A549 (cell line): ENCODE measurements around the gene HAO1. TPM values are rescaled to one million over a fixed set of nuclear protein-coding genes. Genes with fewer than 3 reads are reported as not detected.

Experiments used
- ATAC-seq, 2 experiments: fragments of 200-7000 bp in 1 of 2; fragments of >200 bp in 1 of 2; cut with Nextera tagmentation in 1 of 2; cut with Tn5 transposase in 1 of 2; 3 replicates each; pipeline versions ENCODE4 v1.8.0 to v1.9.1; 2018 to 2020; ENCODE audit warnings: mild to moderate bottlenecking in 1 of 2, moderate library complexity in 1 of 2
- CTCF ChIA-PET: fragments of 300-600 bp; sonication (Branson Sonifier 250); formaldehyde crosslinking; extraction: SDS; loops from one replicate; lab custom pipeline; 2021; ENCODE audit warnings: antibody characterized with exemption, inconsistent platforms; lab: Yijun Ruan, JAX
- POLR2A ChIA-PET: fragments of 350-600 bp; formaldehyde crosslinking; extraction: SDS; loops from one replicate; lab custom pipeline; 2021; ENCODE audit warnings: antibody characterized with exemption, inconsistent platforms; lab: Yijun Ruan, JAX
- DNase-seq, 2 experiments: peaks; one replicate each; pipeline versions ENCODE4 v3.0.0 to v3.0.0-alpha.2; 2011 to 2016; ENCODE audit warnings: low read depth in 1 of 2, low spot score in 1 of 2
- FAIRE-seq: peaks from 2 replicates; lab custom pipeline; 2011; peaks lifted over from hg19 to GRCh38; lab: Jason Lieb, UNC
- H3K27ac ChIP-seq, 2 experiments: fragments of >200 bp; sonication (Bioruptor Twin); formaldehyde crosslinking; 3 replicates each; pipeline ENCODE4 v1.5.1; 2016 to 2017
- H3K4me1 ChIP-seq: fragments of >200 bp; sonication (Bioruptor Twin); formaldehyde crosslinking; 3 replicates; pipeline ENCODE4 v1.6.1; 2016
- H3K4me2 ChIP-seq: fragments of >200 bp; sonication (Bioruptor Twin); formaldehyde crosslinking; 3 replicates; pipeline ENCODE4 v1.6.1; 2016
- H3K4me3 ChIP-seq: fragments of >200 bp; sonication (Bioruptor Twin); formaldehyde crosslinking; 3 replicates; pipeline ENCODE4 v1.5.1; 2016
- H3K9me3 ChIP-seq: fragments of >200 bp; sonication (Bioruptor Twin); formaldehyde crosslinking; 3 replicates; pipeline ENCODE4 v1.6.1; 2016
- EHF ChIP-seq: fragments of 250-450 bp; sonication (Bioruptor Pico); IDR thresholded peaks from 2 replicates; pipeline ENCODE4 v1.5.0; 2020; ENCODE audit warnings: mild to moderate bottlenecking
- EHMT2 ChIP-seq: fragments of 200-600 bp; sonication (generic); IDR thresholded peaks from 2 replicates; pipeline ENCODE4 v1.6.1; 2016; ENCODE audit warnings: antibody characterized with exemption, low read depth, mild to moderate bottlenecking, moderate library complexity
- FOSB ChIP-seq: fragments of 250-450 bp; sonication (Bioruptor Pico); IDR thresholded peaks from 2 replicates; pipeline ENCODE4 v1.5.0; 2020; ENCODE audit warnings: mild to moderate bottlenecking, moderate library complexity
- FOSL2 ChIP-seq, 2 experiments: fragments of 450-650 bp in 1 of 2; fragments of >200 bp in 1 of 2; sonication (Bioruptor Twin) in 1 of 2; formaldehyde crosslinking; IDR thresholded peaks; 2 replicates each; pipeline versions ENCODE4 v1.5.0 to v1.6.1; 2016 to 2020; ENCODE audit warnings: mild to moderate bottlenecking in 1 of 2, moderate library complexity in 1 of 2
- FOXS1 ChIP-seq: fragments of 250-450 bp; sonication (Bioruptor Pico); IDR thresholded peaks from 2 replicates; pipeline ENCODE4 v1.5.0; 2020; ENCODE audit warnings: mild to moderate bottlenecking, moderate library complexity
- GATA3 ChIP-seq: IDR thresholded peaks from 2 replicates; pipeline ENCODE4 v1.6.1; 2012; ENCODE audit warnings: borderline replicate concordance
- HDAC2 ChIP-seq: fragments of 200-600 bp; sonication (generic); IDR thresholded peaks from 2 replicates; pipeline ENCODE4 v1.6.1; 2016
- HOXA7 ChIP-seq: fragments of 250-450 bp; sonication (Bioruptor Pico); IDR thresholded peaks from 2 replicates; pipeline ENCODE4 v1.5.0; 2020; ENCODE audit warnings: mild to moderate bottlenecking, moderate library complexity
- JUNB ChIP-seq: fragments of >200 bp; sonication (Bioruptor Twin); formaldehyde crosslinking; IDR thresholded peaks from 2 replicates; pipeline ENCODE4 v1.6.1; 2016
- KDM1A ChIP-seq: fragments of 200-600 bp; sonication (generic); IDR thresholded peaks from 2 replicates; pipeline ENCODE4 v1.6.1; 2016; ENCODE audit warnings: low read depth, mild to moderate bottlenecking
- KDM5A ChIP-seq: fragments of 200-600 bp; sonication (generic); IDR thresholded peaks from 2 replicates; pipeline ENCODE4 v1.6.1; 2016; ENCODE audit warnings: antibody characterized with exemption, mild to moderate bottlenecking
- MAFK ChIP-seq: fragments of 450-650 bp; IDR thresholded peaks from 2 replicates; pipeline ENCODE4 v1.6.1; 2014; ENCODE audit not compliant: partially characterized antibody
- NFE2L2 ChIP-seq: fragments of 150-350 bp; conservative IDR thresholded peaks from 2 replicates; pipeline ENCODE4 v1.6.1; 2014; ENCODE audit warnings: low read length
- RARB ChIP-seq: fragments of 250-450 bp; sonication (Bioruptor Pico); IDR thresholded peaks from 2 replicates; pipeline ENCODE4 v1.8.0; 2021; ENCODE audit warnings: mild to moderate bottlenecking, moderate library complexity
- RFX5 ChIP-seq: fragments of 450-650 bp; IDR thresholded peaks from 2 replicates; pipeline ENCODE4 v1.7.1; 2014; ENCODE audit warnings: antibody characterized with exemption, mild to moderate bottlenecking, moderate library complexity
- ZSCAN20 ChIP-seq: fragments of 250-450 bp; sonication (Bioruptor Pico); IDR thresholded peaks from 2 replicates; pipeline ENCODE4 v1.8.0; 2022; ENCODE audit warnings: mild to moderate bottlenecking, moderate library complexity
- WGBS: methylation state at CpG from one replicate; pipeline ENCODE4 v1.1.6; 2017; ENCODE audit errors: missing lambda C conversion rate; 5-methylcytosine and 5-hydroxymethylcytosine counted together
- polyA plus RNA-seq, 4 experiments: library from polyadenylated mRNA; depleted of rRNA in 3 of 4; stranded (reverse); fragments of >200 nt; fragmentation: RNase III in 1 of 4; extraction: RNeasy Plus Mini Kit Qiagen cat#74134 plus additional on column Dnase treatment in 1 of 4; gene quantifications; 2 replicates in 3 of 4; 3 replicates in 1 of 4; pipeline ENCODE4 v1.2.3, GENCODE V29; 2011 to 2017
- TF ChIP-seq, protein P1 (sequence below): fragments of >200 bp; sonication (Bioruptor Twin); formaldehyde crosslinking; IDR thresholded peaks from 3 replicates; pipeline ENCODE4 v1.5.1; 2016
- TF ChIP-seq, protein P2 (sequence below): fragments of 200-600 bp; sonication (generic); IDR thresholded peaks from 2 replicates; pipeline ENCODE4 v1.6.1; 2016; ENCODE audit warnings: antibody characterized with exemption, mild to moderate bottlenecking, moderate library complexity
- TF ChIP-seq, protein P3 (sequence below): IDR thresholded peaks from 2 replicates; pipeline ENCODE4 v1.6.1; 2012; ENCODE audit warnings: low read depth, borderline replicate concordance
- TF ChIP-seq, protein P4 (sequence below): fragments of >200 bp; sonication (Bioruptor Twin); formaldehyde crosslinking; IDR thresholded peaks from 2 replicates; pipeline ENCODE4 v1.6.1; 2016

Gene HAO1
- polyA plus RNA-seq, 2 of the 4 experiments (the other 2 are of a cell fraction): 0.13 TPM; not detected in 1

DNA sequence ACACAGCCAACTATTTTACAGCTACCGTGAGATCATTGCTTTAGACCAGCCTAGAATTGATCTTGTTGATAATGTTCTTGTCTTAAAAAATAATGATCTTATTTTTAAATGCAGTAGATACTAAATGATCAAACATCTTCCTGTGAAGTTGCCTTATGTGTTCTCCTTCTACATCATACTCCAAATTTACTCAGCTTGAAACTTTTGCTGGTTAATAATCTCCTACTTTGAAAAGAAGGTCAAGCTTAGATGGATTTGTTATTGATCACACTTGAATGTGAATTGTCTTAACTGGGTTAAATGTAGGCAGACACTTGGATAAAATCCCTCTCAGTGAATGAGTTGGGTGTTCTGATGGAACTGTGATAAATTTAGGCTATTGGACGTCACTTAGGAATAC is 91.9 kb downstream of the HAO1 start:
- 53% methylated on average over 2 of the region's 2 CpGs for WGBS
- Histone ChIP-seq H3K4me1 (peaks cover 26% of the 10 kb centered on the region; the same call in 2 of the 3 replicates), H3K4me2 (no peak overlapping the region), H3K27ac (no peak overlapping the region), H3K4me3 (no peak overlapping the region), H3K9me3 (no peaks in the 10 kb centered on the region)
- TF ChIP-seq RFX5 (no peak), HDAC2 (no peak), FOSB (no peak), ZSCAN20 (CRISPR knock-in tag) (no peak), KDM5A (no peak), GATA3 (no peak), MAFK (no peak)
- ChIA-PET CTCF (interaction anchor here (3.1 kb wide), 1 partner anchor 11 kb away, joined by 20 read pairs; no protein-coding TSS in a partner anchor), POLR2A (no interaction called here)
- ATAC-seq: no peak
- no peak for FAIRE-seq
- DNase-seq: no peak

DNA sequence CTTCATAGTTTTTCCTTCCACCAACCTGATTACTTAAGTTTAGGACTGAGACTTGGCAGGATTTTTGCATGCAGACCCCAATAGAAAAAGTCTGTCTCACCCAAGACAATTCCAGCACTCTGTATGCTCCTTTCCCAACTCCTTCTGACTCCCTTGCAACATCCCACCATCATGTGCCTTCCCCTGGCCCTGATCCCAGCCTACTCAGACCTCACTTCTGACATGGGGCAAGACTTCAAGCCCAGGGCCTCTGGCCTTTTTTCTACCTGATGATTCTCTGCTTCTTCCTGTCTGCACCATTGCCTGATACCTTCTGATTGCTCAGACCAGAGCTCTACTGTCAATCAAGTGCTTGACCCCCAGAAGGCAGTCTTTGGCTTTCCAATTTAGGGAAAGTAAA is 96.6 kb downstream of the HAO1 start:
- H3K4me3 ChIP-seq: no peak overlapping the region
- DNase-seq: no peak
- POLR2A ChIA-PET: no interaction called here
- H3K27ac ChIP-seq: peak overlapping the region in 1 of 2 experiments; percentile 71; a peak in 3 of 6 replicates
- no peak overlapping the region for H3K4me2 ChIP-seq
- peaks cover 35% of the 10 kb centered on the region for H3K4me1 ChIP-seq
- no peak for FAIRE-seq
- CTCF ChIA-PET: interaction anchor here (1.0 kb wide), 1 partner anchor 15 kb away, joined by 3 read pairs; no protein-coding TSS in a partner anchor
- H3K9me3 ChIP-seq: no peaks in the 10 kb centered on the region
- no peak for ATAC-seq
- TF ChIP-seq, protein P1, sequence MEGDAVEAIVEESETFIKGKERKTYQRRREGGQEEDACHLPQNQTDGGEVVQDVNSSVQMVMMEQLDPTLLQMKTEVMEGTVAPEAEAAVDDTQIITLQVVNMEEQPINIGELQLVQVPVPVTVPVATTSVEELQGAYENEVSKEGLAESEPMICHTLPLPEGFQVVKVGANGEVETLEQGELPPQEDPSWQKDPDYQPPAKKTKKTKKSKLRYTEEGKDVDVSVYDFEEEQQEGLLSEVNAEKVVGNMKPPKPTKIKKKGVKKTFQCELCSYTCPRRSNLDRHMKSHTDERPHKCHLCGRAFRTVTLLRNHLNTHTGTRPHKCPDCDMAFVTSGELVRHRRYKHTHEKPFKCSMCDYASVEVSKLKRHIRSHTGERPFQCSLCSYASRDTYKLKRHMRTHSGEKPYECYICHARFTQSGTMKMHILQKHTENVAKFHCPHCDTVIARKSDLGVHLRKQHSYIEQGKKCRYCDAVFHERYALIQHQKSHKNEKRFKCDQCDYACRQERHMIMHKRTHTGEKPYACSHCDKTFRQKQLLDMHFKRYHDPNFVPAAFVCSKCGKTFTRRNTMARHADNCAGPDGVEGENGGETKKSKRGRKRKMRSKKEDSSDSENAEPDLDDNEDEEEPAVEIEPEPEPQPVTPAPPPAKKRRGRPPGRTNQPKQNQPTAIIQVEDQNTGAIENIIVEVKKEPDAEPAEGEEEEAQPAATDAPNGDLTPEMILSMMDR: no peak
- TF ChIP-seq KDM1A (no peak), FOXS1 (no peak), NFE2L2 (no peak), JUNB (no peak), RFX5 (no peak)
- TF ChIP-seq, protein P2, sequence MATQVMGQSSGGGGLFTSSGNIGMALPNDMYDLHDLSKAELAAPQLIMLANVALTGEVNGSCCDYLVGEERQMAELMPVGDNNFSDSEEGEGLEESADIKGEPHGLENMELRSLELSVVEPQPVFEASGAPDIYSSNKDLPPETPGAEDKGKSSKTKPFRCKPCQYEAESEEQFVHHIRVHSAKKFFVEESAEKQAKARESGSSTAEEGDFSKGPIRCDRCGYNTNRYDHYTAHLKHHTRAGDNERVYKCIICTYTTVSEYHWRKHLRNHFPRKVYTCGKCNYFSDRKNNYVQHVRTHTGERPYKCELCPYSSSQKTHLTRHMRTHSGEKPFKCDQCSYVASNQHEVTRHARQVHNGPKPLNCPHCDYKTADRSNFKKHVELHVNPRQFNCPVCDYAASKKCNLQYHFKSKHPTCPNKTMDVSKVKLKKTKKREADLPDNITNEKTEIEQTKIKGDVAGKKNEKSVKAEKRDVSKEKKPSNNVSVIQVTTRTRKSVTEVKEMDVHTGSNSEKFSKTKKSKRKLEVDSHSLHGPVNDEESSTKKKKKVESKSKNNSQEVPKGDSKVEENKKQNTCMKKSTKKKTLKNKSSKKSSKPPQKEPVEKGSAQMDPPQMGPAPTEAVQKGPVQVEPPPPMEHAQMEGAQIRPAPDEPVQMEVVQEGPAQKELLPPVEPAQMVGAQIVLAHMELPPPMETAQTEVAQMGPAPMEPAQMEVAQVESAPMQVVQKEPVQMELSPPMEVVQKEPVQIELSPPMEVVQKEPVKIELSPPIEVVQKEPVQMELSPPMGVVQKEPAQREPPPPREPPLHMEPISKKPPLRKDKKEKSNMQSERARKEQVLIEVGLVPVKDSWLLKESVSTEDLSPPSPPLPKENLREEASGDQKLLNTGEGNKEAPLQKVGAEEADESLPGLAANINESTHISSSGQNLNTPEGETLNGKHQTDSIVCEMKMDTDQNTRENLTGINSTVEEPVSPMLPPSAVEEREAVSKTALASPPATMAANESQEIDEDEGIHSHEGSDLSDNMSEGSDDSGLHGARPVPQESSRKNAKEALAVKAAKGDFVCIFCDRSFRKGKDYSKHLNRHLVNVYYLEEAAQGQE: no peak

DNA sequence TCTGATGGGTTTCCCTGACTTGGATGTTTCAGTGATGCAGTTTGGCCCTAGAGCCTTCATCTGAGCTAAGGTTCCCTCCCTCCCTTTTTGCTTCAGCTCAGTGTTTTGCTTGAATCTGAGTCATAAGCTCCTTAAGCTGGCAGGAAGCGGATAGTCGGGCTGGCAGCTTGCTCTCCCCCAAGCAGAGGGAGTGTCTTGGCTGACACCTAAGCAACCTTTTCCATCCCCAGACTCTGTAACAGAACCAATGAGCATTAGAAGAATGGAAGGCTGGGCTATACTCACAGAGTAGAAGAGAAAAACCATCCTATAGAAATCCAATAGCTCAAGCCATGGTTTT is 98.3 kb downstream of the HAO1 start:
- ChIA-PET CTCF (interaction anchor here (1.8 to 2.7 kb wide), 2 partner anchors 17 to 18 kb away, joined by 6 to 13 read pairs; no protein-coding TSS in a partner anchor), POLR2A (interaction anchor here (1.2 to 1.4 kb wide), 2 partner anchors 9 to 38 kb away, joined by 3 to 4 read pairs; no protein-coding TSS in a partner anchor)
- TF ChIP-seq, protein P3, sequence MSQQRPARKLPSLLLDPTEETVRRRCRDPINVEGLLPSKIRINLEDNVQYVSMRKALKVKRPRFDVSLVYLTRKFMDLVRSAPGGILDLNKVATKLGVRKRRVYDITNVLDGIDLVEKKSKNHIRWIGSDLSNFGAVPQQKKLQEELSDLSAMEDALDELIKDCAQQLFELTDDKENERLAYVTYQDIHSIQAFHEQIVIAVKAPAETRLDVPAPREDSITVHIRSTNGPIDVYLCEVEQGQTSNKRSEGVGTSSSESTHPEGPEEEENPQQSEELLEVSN: no peak
- no peak for TF ChIP-seq MAFK
- peak; percentile 12; the same call in 1 of the 2 replicates for TF ChIP-seq FOSL2 (IDR thresholded peaks at IDR 0.05)
- peak; percentile 55 for TF ChIP-seq FOSL2 (CRISPR knock-in tag; IDR thresholded peaks at IDR 0.05)
- TF ChIP-seq HOXA7 (CRISPR knock-in tag): no peak
- TF ChIP-seq, protein P4, sequence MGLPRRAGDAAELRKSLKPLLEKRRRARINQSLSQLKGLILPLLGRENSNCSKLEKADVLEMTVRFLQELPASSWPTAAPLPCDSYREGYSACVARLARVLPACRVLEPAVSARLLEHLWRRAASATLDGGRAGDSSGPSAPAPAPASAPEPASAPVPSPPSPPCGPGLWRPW: no peak
- no peak for TF ChIP-seq RARB (CRISPR knock-in tag)
- no peak for TF ChIP-seq EHF (CRISPR knock-in tag)
- peak; percentile 17; the same call in 1 of the 2 replicates for TF ChIP-seq JUNB
- no peak for TF ChIP-seq EHMT2
- no peak for TF ChIP-seq FOSB
- DNase-seq (peak; percentile 34 to 85), ATAC-seq (peak; percentile 92 to 93), FAIRE-seq (no peak)
- Histone ChIP-seq H3K4me1 (peaks cover 35% of the 10 kb centered on the region), H3K27ac (peak overlapping the region; percentile 78), H3K4me2 (peak overlapping the region; percentile 81), H3K9me3 (no peaks in the 10 kb centered on the region), H3K4me3 (no peak overlapping the region)
- 0% methylated on average over 2 of the region's 2 CpGs for WGBS
